Activated CD8-positive, alpha-beta memory T cell treated with anti-CD3 and anti-CD28 coated beads, Interleukin-2, amount 50 U/mL, for 1 hour (primary cell): ENCODE data around the gene RGS9.

Experiments used
- DNase-seq: peaks from one replicate; pipeline ENCODE4 v3.0.0-alpha.2; 2020; ENCODE audit errors: extremely low read depth

Gene RGS9

DNA sequence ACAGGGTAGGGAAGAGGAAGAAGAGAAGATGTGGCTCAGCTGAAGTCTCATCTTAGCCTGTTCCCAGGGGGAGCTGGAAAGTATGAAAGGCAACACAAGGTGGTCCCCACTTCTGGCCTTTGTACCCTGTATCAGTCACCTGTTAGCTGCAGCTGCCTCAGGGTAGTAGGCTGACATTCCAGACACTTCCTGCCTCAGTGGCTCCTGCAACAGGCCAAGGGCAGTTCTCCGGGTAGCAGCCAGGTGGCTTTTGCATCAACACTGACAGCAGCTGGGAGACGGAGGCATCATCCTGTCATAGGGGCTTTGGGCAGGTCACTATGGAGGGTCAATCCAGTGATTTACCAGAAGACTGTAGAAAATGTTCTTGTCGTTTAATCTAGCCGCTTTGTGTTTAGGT, 124.0 kb downstream of the RGS9 start:
- no peak for DNase-seq

DNA sequence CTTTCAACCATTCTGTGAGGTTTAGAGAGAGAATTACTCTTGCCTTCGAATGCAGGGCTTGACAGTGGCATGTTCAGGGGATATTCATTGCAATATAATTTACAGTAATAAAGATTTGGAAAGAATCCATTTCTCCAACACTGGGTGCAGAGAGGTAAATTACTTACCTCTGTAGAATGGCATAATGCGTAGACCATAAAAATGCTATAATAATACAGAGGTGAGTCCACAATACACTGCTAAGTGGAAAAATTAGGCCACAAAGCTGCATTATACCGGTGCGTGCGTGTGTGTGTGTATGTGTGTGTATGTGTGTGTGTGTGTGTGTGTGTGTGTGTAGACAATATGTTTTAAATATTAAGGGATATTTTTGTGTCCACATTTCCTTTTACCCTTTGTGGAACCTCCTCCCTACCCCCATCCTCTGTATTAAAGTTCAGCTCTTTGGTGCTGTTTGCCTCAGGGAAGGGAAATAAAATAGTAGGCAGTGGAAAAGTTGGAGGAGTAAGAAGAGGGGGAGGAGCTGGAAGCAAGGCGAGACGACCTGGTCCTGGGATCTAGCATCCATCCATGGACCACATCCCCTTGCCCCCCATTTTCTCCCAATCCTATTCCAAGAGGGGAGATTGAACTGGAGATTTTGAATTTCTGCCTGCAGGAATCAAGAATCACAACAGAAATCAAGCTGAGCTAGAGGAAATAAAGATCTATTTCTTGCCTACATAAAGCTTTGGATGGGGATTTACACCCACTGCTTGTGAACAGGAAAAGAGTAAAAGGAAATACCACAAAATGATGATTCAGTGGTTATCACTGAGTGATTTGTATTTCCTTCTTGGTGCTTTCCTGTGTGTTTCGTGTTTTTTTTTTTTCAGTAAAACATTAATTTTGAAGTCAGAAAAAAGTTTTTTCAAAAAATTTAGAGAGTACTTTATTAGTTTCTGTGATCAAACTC, 124.8 kb downstream of the RGS9 start:
- no peak for DNase-seq

DNA sequence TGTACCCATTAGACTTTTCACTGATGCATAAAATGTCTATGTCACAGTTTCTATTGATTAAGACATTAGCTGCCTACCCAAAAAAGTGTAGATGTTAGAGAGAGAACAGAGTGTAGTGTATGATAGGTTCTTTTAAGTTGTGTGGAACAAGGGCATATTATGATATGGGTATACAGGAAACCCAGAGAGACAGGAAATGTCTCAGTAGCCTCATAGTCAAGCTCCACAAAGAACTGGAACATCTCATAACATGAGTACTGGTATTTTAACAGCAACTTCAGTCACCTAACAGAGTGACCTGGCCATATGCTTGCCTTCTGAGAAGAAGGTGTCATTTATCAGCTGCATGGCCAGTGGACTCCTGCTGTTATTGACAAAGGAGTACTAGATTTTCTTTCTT, 128.1 kb downstream of the RGS9 start:
- DNase-seq = no peak

DNA sequence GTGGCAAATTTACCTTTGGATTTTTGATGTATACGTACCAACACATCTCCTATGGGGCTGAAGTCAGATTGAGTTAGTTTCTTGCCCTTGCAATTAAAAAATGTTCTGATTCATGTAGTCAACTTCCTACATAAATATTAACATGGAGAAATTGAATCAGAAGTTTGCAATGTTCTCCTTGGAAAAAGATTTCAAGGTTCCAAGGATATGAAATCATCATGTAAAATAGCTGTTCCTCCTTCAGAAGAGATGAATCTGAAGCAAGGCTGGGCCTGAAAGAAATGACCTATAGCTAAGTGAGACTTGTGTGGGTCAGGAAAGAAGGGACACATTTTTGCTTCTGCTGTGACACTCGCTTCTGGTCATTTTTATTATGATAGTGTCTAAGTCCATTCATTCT, 131.7 kb downstream of the RGS9 start:
- DNase-seq = no peak

DNA sequence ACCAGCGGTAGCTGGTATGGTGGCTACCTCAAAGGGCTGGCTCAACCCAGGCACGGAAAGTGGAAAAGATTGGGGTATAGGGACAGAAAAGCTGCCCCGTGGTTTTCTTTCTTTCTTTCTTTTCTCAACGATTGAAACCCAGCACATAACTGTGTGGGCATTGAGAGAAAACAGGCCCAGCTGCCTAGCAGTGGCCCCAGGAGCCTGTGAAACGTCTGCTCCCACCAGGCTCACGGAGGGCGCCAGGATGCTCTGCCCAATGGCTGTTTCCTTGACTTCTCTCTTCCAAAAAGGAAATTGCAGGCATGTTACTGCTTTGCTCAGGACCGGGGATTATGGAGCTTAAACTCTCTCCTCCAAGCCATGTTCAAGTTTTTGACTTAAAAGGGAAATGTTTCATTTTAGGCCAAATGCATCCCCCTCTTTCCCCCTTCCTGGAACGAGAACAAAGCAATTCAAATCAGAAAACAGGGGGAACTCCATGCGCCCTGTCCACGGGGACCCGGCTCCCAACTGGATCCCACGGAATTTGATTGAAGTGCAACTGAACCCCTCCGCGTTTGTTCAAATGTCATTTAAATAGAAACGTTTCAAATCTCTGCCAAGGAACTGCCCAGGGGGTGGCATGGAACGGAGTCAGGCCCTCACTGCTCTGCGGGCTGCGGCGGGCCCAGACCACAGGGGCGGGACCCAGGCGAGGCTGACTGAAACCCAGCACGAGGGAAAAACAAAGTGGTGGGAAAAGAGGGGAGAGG, 133.5 kb downstream of the RGS9 start:
- DNase-seq = no peak

DNA sequence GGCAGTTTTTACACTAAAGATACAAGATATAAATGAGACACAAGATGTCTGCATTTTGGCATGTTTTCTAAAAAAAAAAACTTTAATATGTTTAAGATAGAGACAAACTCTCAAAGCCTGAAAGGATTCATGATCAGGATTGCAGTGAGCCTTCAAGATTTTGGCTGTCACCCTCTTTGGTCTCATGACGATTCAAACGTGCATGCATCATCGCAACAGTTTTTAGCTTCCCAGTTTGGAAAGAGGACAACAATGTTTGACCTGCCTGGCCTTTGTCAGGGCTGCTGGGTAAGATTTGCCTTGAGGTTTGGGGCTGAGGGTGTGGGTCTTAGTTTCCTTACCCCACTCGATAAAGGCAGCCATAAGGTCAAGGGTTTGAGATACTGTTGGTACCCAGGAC, 134.1 kb downstream of the RGS9 start:
- DNase-seq = no peak
